H9 (cell line): ENCODE data around the gene HTR1B. TPM values are rescaled to one million over a fixed set of nuclear protein-coding genes. Genes with fewer than 3 reads are reported as not detected.

Source experiments
- DNase-seq: peaks from one replicate; pipeline ENCODE4 v3.0.0-alpha.2; 2017
- H2AFZ ChIP-seq: one replicate; pipeline ENCODE4 v1.6.1; 2013; ENCODE audit warnings: mild to moderate bottlenecking, low read length, control low read depth, moderate library complexity
- H2AK5ac ChIP-seq: 2 replicates; pipeline ENCODE4 v1.6.1; 2013; ENCODE audit warnings: low read length, control low read depth, mixed read lengths; ENCODE audit not compliant: insufficient read length
- H2BK120ac ChIP-seq: one replicate; pipeline ENCODE4 v1.6.1; 2013; ENCODE audit warnings: low read depth, mild to moderate bottlenecking, low read length, control low read depth, inconsistent platforms; ENCODE audit not compliant: poor library complexity, severe bottlenecking
- H2BK12ac ChIP-seq: 2 replicates; pipeline ENCODE4 v1.6.1; 2013; ENCODE audit warnings: low read length, control low read depth, mixed read lengths, low read depth; ENCODE audit not compliant: insufficient read length
- H2BK15ac ChIP-seq: 2 replicates; pipeline ENCODE4 v1.6.1; 2013; ENCODE audit warnings: low read depth, low read length, control low read depth
- H2BK20ac ChIP-seq: one replicate; pipeline ENCODE4 v1.6.1; 2013; ENCODE audit warnings: low read depth, mild to moderate bottlenecking, low read length, control low read depth, inconsistent platforms; ENCODE audit not compliant: poor library complexity, severe bottlenecking
- H2BK5ac ChIP-seq: 2 replicates; pipeline ENCODE4 v1.6.1; 2013; ENCODE audit warnings: low read length, control low read depth, mixed read lengths; ENCODE audit not compliant: insufficient read length
- H3K14ac ChIP-seq: 2 replicates; pipeline ENCODE4 v1.6.1; 2013; ENCODE audit warnings: low read length, control low read depth; ENCODE audit not compliant: insufficient read depth
- H3K18ac ChIP-seq: 2 replicates; pipeline ENCODE4 v1.6.1; 2013; ENCODE audit warnings: low read depth, mild to moderate bottlenecking, mixed read lengths, low read length, control low read depth; ENCODE audit not compliant: insufficient read length
- H3K23ac ChIP-seq: 2 replicates; pipeline ENCODE4 v1.6.1; 2013; ENCODE audit warnings: low read length, control low read depth, mixed read lengths, low read depth; ENCODE audit not compliant: insufficient read length
- H3K23me2 ChIP-seq: 2 replicates; pipeline ENCODE4 v1.6.1; 2013; ENCODE audit warnings: low read depth, mild to moderate bottlenecking, mixed read lengths, low read length, control low read depth; ENCODE audit not compliant: insufficient read length, poor library complexity, severe bottlenecking
- H3K27ac ChIP-seq: 2 replicates; pipeline ENCODE4 v1.5.1; 2013; ENCODE audit warnings: low read length, control low read depth, mixed read lengths, low read depth; ENCODE audit not compliant: insufficient read length
- H3K27me3 ChIP-seq: 2 replicates; pipeline ENCODE4 v1.6.1; 2013; ENCODE audit warnings: low read length, control low read depth, inconsistent platforms; ENCODE audit not compliant: insufficient read depth
- H3K4ac ChIP-seq: 2 replicates; pipeline ENCODE4 v1.6.1; 2013; ENCODE audit warnings: low read depth, mild to moderate bottlenecking, control low read depth, inconsistent platforms, low read length, moderate library complexity
- H3K4me1 ChIP-seq: 2 replicates; pipeline ENCODE4 v1.6.1; 2013; ENCODE audit warnings: low read length, control low read depth, inconsistent platforms; ENCODE audit not compliant: insufficient read depth
- H3K4me2 ChIP-seq: 2 replicates; pipeline ENCODE4 v1.6.1; 2013; ENCODE audit warnings: low read length, control low read depth, mixed read lengths; ENCODE audit not compliant: insufficient read length, insufficient read depth
- H3K56ac ChIP-seq: 2 replicates; pipeline ENCODE4 v1.6.1; 2013; ENCODE audit warnings: low read depth, mild to moderate bottlenecking, mixed read lengths, low read length, control low read depth; ENCODE audit not compliant: insufficient read length
- H3K79me1 ChIP-seq: 2 replicates; pipeline ENCODE4 v1.6.1; 2013; ENCODE audit warnings: low read depth, mild to moderate bottlenecking, moderate library complexity, low read length, control low read depth, inconsistent platforms; ENCODE audit not compliant: insufficient read depth, poor library complexity, severe bottlenecking
- H3K79me2 ChIP-seq: 2 replicates; pipeline ENCODE4 v1.6.1; 2013; ENCODE audit warnings: low read length, control low read depth, inconsistent platforms; ENCODE audit not compliant: insufficient read depth
- H3K9ac ChIP-seq: 2 replicates; pipeline ENCODE4 v1.6.1; 2013; ENCODE audit warnings: low read length, control low read depth, mixed read lengths; ENCODE audit not compliant: insufficient read length; ENCODE audit errors: extremely low read depth
- H3K9me3 ChIP-seq: one replicate; pipeline ENCODE4 v1.6.1; 2013; ENCODE audit warnings: low read depth, low read length, inconsistent platforms; ENCODE audit not compliant: control insufficient read depth
- H3T11ph ChIP-seq: one replicate; pipeline ENCODE4 v1.6.1; 2013; ENCODE audit warnings: mild to moderate bottlenecking, low read length, control low read depth, inconsistent platforms
- H4K20me1 ChIP-seq: one replicate; pipeline ENCODE4 v1.6.1; 2013; ENCODE audit not compliant: control insufficient read depth, insufficient read length, insufficient read depth
- H4K5ac ChIP-seq: 2 replicates; pipeline ENCODE4 v1.6.1; 2013; ENCODE audit warnings: low read depth, mild to moderate bottlenecking, mixed read lengths, low read length, control low read depth; ENCODE audit not compliant: insufficient read length
- H4K8ac ChIP-seq: replicated peaks from 2 replicates; pipeline ENCODE4 v1.6.1; 2013; ENCODE audit warnings: low read length, control low read depth, mixed read lengths, low read depth; ENCODE audit not compliant: insufficient read length
- H4K91ac ChIP-seq: 2 replicates; pipeline ENCODE4 v1.6.1; 2013; ENCODE audit warnings: low read depth, mild to moderate bottlenecking, moderate library complexity, mixed read lengths, low read length, control low read depth; ENCODE audit not compliant: insufficient read length
- H3K27ac Mint-ChIP-seq, 3 experiments: 2 replicates in 2 of 3; 3 replicates in 1 of 3; pipeline ENCODE4 v1.8.0; 2020 to 2021; ENCODE audit warnings: mixed read lengths in 3 of 3, mild to moderate bottlenecking in 1 of 3, moderate library complexity in 1 of 3
- H3K27me3 Mint-ChIP-seq: 2 replicates; pipeline ENCODE4 v1.8.0; 2021; ENCODE audit warnings: low read depth, mild to moderate bottlenecking, moderate library complexity, mixed read lengths
- H3K36me3 Mint-ChIP-seq, 3 experiments: 2 replicates in 2 of 3; 3 replicates in 1 of 3; pipeline ENCODE4 v1.8.0; 2020 to 2021; ENCODE audit warnings: low read depth in 3 of 3, mixed read lengths in 3 of 3; ENCODE audit not compliant: insufficient read depth in 1 of 3
- H3K4me1 Mint-ChIP-seq, 2 experiments: 2 replicates each; pipeline ENCODE4 v1.8.0; 2020; ENCODE audit warnings: mixed read lengths in 2 of 2
- H3K4me3 Mint-ChIP-seq, 2 experiments: 2 replicates in 1 of 2; 3 replicates in 1 of 2; pipeline ENCODE4 v1.8.0; 2020 to 2021; ENCODE audit warnings: mild to moderate bottlenecking in 2 of 2, mixed read lengths in 2 of 2, moderate library complexity in 1 of 2
- H3K9me3 Mint-ChIP-seq, 2 experiments: 2 replicates in 1 of 2; 3 replicates in 1 of 2; pipeline ENCODE4 v1.8.0; 2020; ENCODE audit warnings: mild to moderate bottlenecking in 2 of 2, mixed read lengths in 2 of 2, moderate library complexity in 1 of 2
- CTCF ChIP-seq: fragments of 200-600 bp; sonication (generic); conservative IDR thresholded peaks from 3 replicates; pipeline ENCODE4 v1.8.0; 2021; ENCODE audit warnings: antibody characterized with exemption, mild to moderate bottlenecking
- total RNA-seq: library from RNA; stranded (reverse); gene quantifications from 2 replicates; pipeline ENCODE4 v1.2.1, GENCODE V29; 2021

Gene HTR1B
- total RNA-seq, 1 experiment from 2014 or later, result 0.83 TPM

GRCh38 chr6:77512554-77512953 lies 49.3 kb upstream of the HTR1B start:
- H3K27me3 Mint-ChIP-seq, result no peaks in the 10 kb centered on the region
- H3K27ac ChIP-seq, result no peak overlapping the region
- no peak overlapping the region for H3K4me3 Mint-ChIP-seq

More at GRCh38 chr6:77512554-77512953, 49.3 kb upstream of the HTR1B start:
- Histone ChIP-seq H3K27me3 (no peaks in the 10 kb centered on the region), H2BK20ac (no peak overlapping the region), H2BK5ac (no peak overlapping the region), H3K56ac (no peak overlapping the region), H2BK120ac (no peak overlapping the region), H4K91ac (no peak overlapping the region), H3K18ac (no peak overlapping the region), H4K8ac (no peak overlapping the region), H2BK12ac (no peak overlapping the region), H3K4me1 (no peaks in the 10 kb centered on the region), H3K4me2 (no peak overlapping the region), H2AFZ (no peak overlapping the region), H2BK15ac (no peak overlapping the region), H3K9ac (no peak overlapping the region), H3T11ph (no peak overlapping the region), H3K9me3 (peaks cover 18% of the 10 kb centered on the region), H3K4ac (no peak overlapping the region), H3K14ac (no peak overlapping the region), H4K20me1 (no peaks in the 10 kb centered on the region), H3K79me1 (no peaks in the 10 kb centered on the region), H4K5ac (no peak overlapping the region), H3K23ac (no peak overlapping the region), H2AK5ac (no peak overlapping the region), H3K79me2 (no peaks in the 10 kb centered on the region), H3K23me2 (no peaks in the 10 kb centered on the region)
- TF ChIP-seq CTCF, result no peak
- H3K27ac Mint-ChIP-seq, result no peak overlapping the region
- no peak for DNase-seq
- peaks cover 16 to 25% (median 23%) of the 10 kb centered on the region in 3 experiments for H3K36me3 Mint-ChIP-seq
- peaks cover 29 to 41% of the 10 kb centered on the region in 2 experiments for H3K9me3 Mint-ChIP-seq
- peaks cover 6 to 8% of the 10 kb centered on the region in 2 experiments; a peak in 2 of 4 replicates for H3K4me1 Mint-ChIP-seq
